Lung (tissue), 12 donors: ENCODE data around the gene PCDHGA7. TPM values are rescaled to one million over a fixed set of nuclear protein-coding genes. Genes with fewer than 3 reads are reported as not detected.
A peak's percentile ranks its signal among the peaks of the same experiment; 100 is the strongest.

Experiments
- ATAC-seq: fragments of 200-7000 bp; cut with Tn5 transposase; one replicate; pipeline ENCODE4 v1.9.1; 2020; ENCODE audit warnings: moderate number of reproducible peaks; ENCODE audit not compliant: insufficient read depth, low FRiP score
- DNase-seq, 3 donors: peaks; one replicate each; pipeline ENCODE4 v3.0.0-alpha.2; 2013 to 2017
- H3K27ac ChIP-seq, 2 donors: one replicate each; pipeline ENCODE4 v1.5.1; 2013; ENCODE audit warnings: mild to moderate bottlenecking in 2 of 2, moderate library complexity in 2 of 2, control low read depth in 1 of 2, inconsistent platforms in 1 of 2, low read depth in 1 of 2, low read length in 1 of 2
- H3K27me3 ChIP-seq, 3 donors: one replicate each; pipeline ENCODE4 v1.5.1; 2013; ENCODE audit warnings: low read length in 2 of 3; ENCODE audit not compliant: control insufficient read depth in 3 of 3, insufficient read depth in 3 of 3
- H3K36me3 ChIP-seq, 4 donors: one replicate each; pipeline ENCODE4 v1.5.1; 2013; ENCODE audit warnings: low read length in 4 of 4, mild to moderate bottlenecking in 1 of 4, moderate library complexity in 1 of 4; ENCODE audit not compliant: control insufficient read depth in 4 of 4, insufficient read depth in 4 of 4
- H3K4me1 ChIP-seq, 5 donors: one replicate each; pipeline ENCODE4 v1.5.1; 2013; ENCODE audit warnings: low read length in 5 of 5, mild to moderate bottlenecking in 2 of 5, moderate library complexity in 1 of 5; ENCODE audit not compliant: control insufficient read depth in 5 of 5, insufficient read depth in 5 of 5
- H3K4me3 ChIP-seq: one replicate; pipeline ENCODE4 v1.5.1; 2013; ENCODE audit warnings: mild to moderate bottlenecking, control low read depth, moderate library complexity
- H3K9ac ChIP-seq, 2 donors: one replicate each; pipeline ENCODE4 v1.5.1; 2013; ENCODE audit warnings: low read length in 2 of 2, control low read depth in 1 of 2; ENCODE audit not compliant: insufficient read depth in 1 of 2
- H3K9me3 ChIP-seq, 4 donors: one replicate each; pipeline ENCODE4 v1.5.1; 2013; ENCODE audit warnings: low read length in 3 of 4, mild to moderate bottlenecking in 1 of 4, moderate library complexity in 1 of 4; ENCODE audit not compliant: control insufficient read depth in 4 of 4, insufficient read depth in 3 of 4
- CTCF ChIP-seq: IDR thresholded peaks from 2 replicates; pipeline ENCODE4 v1.5.1; 2012; ENCODE audit warnings: mild to moderate bottlenecking; ENCODE audit errors: control extremely low read depth, extremely low read depth
- WGBS, 2 donors: extraction: QIAGEN DNeasy Blood & Tissue Kit; methylation state at CpG; one replicate each; pipeline ENCODE4 v1.1.7; 2013; 5-methylcytosine and 5-hydroxymethylcytosine counted together
- polyA plus RNA-seq, 2 donors: library from polyadenylated mRNA; stranded (reverse); fragments of 200-250 nt; gene quantifications; one replicate each; pipeline ENCODE4 v1.2.1, GENCODE V29; 2013
- total RNA-seq, 2 donors: library from RNA; depleted of rRNA in 1 of 2; stranded (reverse); fragments of >200 nt in 1 of 2; gene quantifications; one replicate each; pipeline ENCODE4 v1.2.1, GENCODE V29; 2014 to 2021
- donor health status: control.
- donor health status: control.
- donor health status: Bipolar disorder and iron deficiency.
- donor health status: healthy.
- donor health status: DM: yes; HTN: yes; CAD: no.

Gene PCDHGA7
- total and polyA plus RNA-seq, 4 donors, result 0.23 to 6.3 (median 1.6) TPM

GRCh38 chr5:141388661-141389060, 6.1 kb downstream of the PCDHGA7 start:
- H3K4me3 ChIP-seq, result no peak overlapping the region
- peaks cover 0 to 2% (median 0%) of the 10 kb centered on the region in 3 donors for H3K27me3 ChIP-seq
- no peak for DNase-seq
- TF ChIP-seq CTCF, result no peak
- ATAC-seq, result no peak
- 40 to 54% methylated on average over 10 of the region's 10 CpGs for WGBS, 2 donors
- H3K9ac ChIP-seq, result no peak overlapping the region
- H3K9me3 ChIP-seq, result peaks cover 3 to 47% (median 23%) of the 10 kb centered on the region in 4 donors
- no peaks in the 10 kb centered on the region for H3K4me1 ChIP-seq
- H3K27ac ChIP-seq, result no peak overlapping the region
- peaks cover 0 to 15% (median 0%) of the 10 kb centered on the region in 4 donors for H3K36me3 ChIP-seq

- no peaks in the 10 kb centered on the region for H3K4me1 ChIP-seq
- no peak for ATAC-seq
- no peak for DNase-seq
- WGBS, 2 donors, result 35 to 41% methylated on average over 77 of the region's 77 CpGs
- no peak overlapping the region for H3K27ac ChIP-seq
- peaks cover 3 to 48% (median 22%) of the 10 kb centered on the region in 4 donors for H3K9me3 ChIP-seq
- TF ChIP-seq CTCF, result no peak
- no peak overlapping the region for H3K4me3 ChIP-seq
- peaks cover 0 to 19% (median 0%) of the 10 kb centered on the region in 4 donors for H3K36me3 ChIP-seq
- no peak overlapping the region for H3K9ac ChIP-seq
- H3K27me3 ChIP-seq, result peaks cover 0 to 2% (median 0%) of the 10 kb centered on the region in 3 donors
Observed at GRCh38 chr5:141389153-141390042, 6.9 kb downstream of the PCDHGA7 start.

- WGBS, 2 donors, result 27 to 28% methylated on average over 38 of the region's 38 CpGs
- Histone ChIP-seq H3K27me3 (peaks cover 0 to 2% (median 0%) of the 10 kb centered on the region in 3 donors), H3K9me3 (peaks cover 3 to 42% (median 20%) of the 10 kb centered on the region in 4 donors), H3K27ac (no peak within 1 kb of the TSS), H3K4me1 (no peaks in the 10 kb centered on the region), H3K4me3 (no peak within 1 kb of the TSS), H3K9ac (no peak within 1 kb of the TSS), H3K36me3 (peaks cover 0 to 19% (median 0%) of the 10 kb centered on the region in 4 donors)
- peak in 1 of 3 donors; percentile 17 for DNase-seq
- ATAC-seq, result no peak
- no peak for TF ChIP-seq CTCF
Observed at GRCh38 chr5:141392429-141393198, 10.1 kb downstream of the PCDHGA7 start, which contains the start of gene PCDHGA8. PCDHGA8 (plus strand) TSS chr5:141392633; CDS start chr5:141392814, 181 bp downstream.
